K562 (cell line): ENCODE results near the gene PDHX. TPM values are rescaled to one million over a fixed set of nuclear protein-coding genes. Genes with fewer than 3 reads are reported as not detected.

Experiments used
- ATAC-seq: fragments of 200-7000 bp; cut with Tn5 transposase; 3 replicates; pipeline ENCODE4 v1.9.1; 2020; ENCODE audit warnings: moderate library complexity
- BruUV-seq: library from RNA; stranded (reverse); fragments of 400-500 nt; replicated peaks from 2 replicates; lab custom pipeline; 2021; lab: Mats Ljungman, UMichigan
- CTCF ChIA-PET: fragments of 300-600 bp; formaldehyde crosslinking; extraction: SDS; loops from one replicate; lab custom pipeline; 2021; ENCODE audit warnings: low intra/inter-chr PET ratio; lab: Yijun Ruan, JAX
- POLR2A ChIA-PET: fragments of 300-600, 350-650 bp; sonication (Branson Sonifier 250); formaldehyde crosslinking; extraction: SDS; loops from one replicate; lab custom pipeline; 2021; ENCODE audit warnings: antibody characterized with exemption, inconsistent platforms; lab: Yijun Ruan, JAX
- DNase-seq, 4 experiments: peaks; one replicate each; pipeline versions ENCODE4 v3.0.0 to v3.0.0-alpha.2; 2011 to 2018; ENCODE audit warnings: low spot score in 3 of 4, mixed read lengths in 3 of 4; ENCODE audit errors: extremely low read depth in 1 of 4
- FAIRE-seq: peaks from 2 replicates; lab custom pipeline; 2011; peaks lifted over from hg19 to GRCh38; lab: Jason Lieb, UNC
- H2AFZ ChIP-seq: 2 replicates; pipeline ENCODE4 v1.6.0; 2011; ENCODE audit warnings: low read depth, low read length, control low read depth, inconsistent platforms
- H3K27ac ChIP-seq: fragments of 200-600 bp; 3 replicates; pipeline ENCODE4 v1.8.0; 2011; ENCODE audit warnings: low read depth, mild to moderate bottlenecking, control low read depth, inconsistent platforms, low read length, moderate library complexity, mixed read lengths; ENCODE audit errors: extremely low read depth
- H3K27me3 ChIP-seq, 2 experiments: fragments of 300-600 bp in 1 of 2; 2 replicates in 1 of 2; 3 replicates in 1 of 2; pipeline versions ENCODE4 v1.6.0 to v1.8.0; 2011; ENCODE audit warnings: inconsistent platforms in 2 of 2, low read length in 2 of 2, mild to moderate bottlenecking in 1 of 2, mixed read lengths in 1 of 2, moderate library complexity in 1 of 2; ENCODE audit not compliant: control insufficient read depth in 2 of 2, insufficient read depth in 2 of 2
- H3K36me3 ChIP-seq: fragments of 300-600 bp; 3 replicates; pipeline ENCODE4 v1.8.0; 2011; ENCODE audit warnings: mild to moderate bottlenecking, low read length, inconsistent platforms; ENCODE audit not compliant: control insufficient read depth, insufficient read depth
- H3K4me1 ChIP-seq, 2 experiments: fragments of 200-600 bp in 1 of 2; replicated peaks in 1 of 2; 2 replicates in 1 of 2; 3 replicates in 1 of 2; pipeline versions ENCODE4 v1.5.1 to v1.8.0; 2011; ENCODE audit warnings: inconsistent platforms in 2 of 2, low read length in 2 of 2, mild to moderate bottlenecking in 1 of 2, mixed read lengths in 1 of 2, moderate library complexity in 1 of 2; ENCODE audit not compliant: control insufficient read depth in 2 of 2, insufficient read depth in 2 of 2
- H3K4me2 ChIP-seq: 2 replicates; pipeline ENCODE4 v1.6.1; 2011; ENCODE audit warnings: low read length, control low read depth, inconsistent platforms, mixed read lengths; ENCODE audit not compliant: insufficient read depth
- H3K4me3 ChIP-seq: fragments of 200-600 bp; sonication (generic), shearing (Covaris generic); 2 replicates; pipeline ENCODE4 v1.5.1; 2016; ENCODE audit warnings: control low read depth, inconsistent platforms
- H3K79me2 ChIP-seq: fragments of 200-600 bp; 3 replicates; pipeline ENCODE4 v1.8.0; 2011; ENCODE audit warnings: low read length, inconsistent platforms; ENCODE audit not compliant: control insufficient read depth, insufficient read depth
- H3K9ac ChIP-seq, 2 experiments: 2 replicates each; pipeline versions ENCODE4 v1.6.0 to v1.6.1; 2011; ENCODE audit warnings: low read depth in 2 of 2, low read length in 2 of 2, control low read depth in 1 of 2, inconsistent platforms in 1 of 2, mild to moderate bottlenecking in 1 of 2, mixed read lengths in 1 of 2; ENCODE audit not compliant: insufficient read depth in 1 of 2
- H3K9me1 ChIP-seq: one replicate; pipeline ENCODE4 v1.6.0; 2011; ENCODE audit warnings: inconsistent platforms, mild to moderate bottlenecking, low read length, moderate library complexity; ENCODE audit not compliant: control insufficient read depth, insufficient read depth
- H3K9me3 ChIP-seq: replicated peaks from 2 replicates; pipeline ENCODE4 v1.5.1; 2011; ENCODE audit warnings: low read depth, low read length, inconsistent platforms; ENCODE audit not compliant: control insufficient read depth, insufficient read depth
- H4K20me1 ChIP-seq: replicated peaks from 2 replicates; pipeline ENCODE4 v1.6.1; 2011; ENCODE audit warnings: low read length, inconsistent platforms, mixed read lengths; ENCODE audit not compliant: control insufficient read depth, insufficient read depth
- E2F8 ChIP-seq: fragments of 450-650 bp; IDR thresholded peaks from 2 replicates; pipeline ENCODE4 v1.7.1; 2018; ENCODE audit warnings: mild to moderate bottlenecking, low read depth; ENCODE audit not compliant: partially characterized antibody
- GATA2 ChIP-seq: sonication (generic); formaldehyde crosslinking; IDR thresholded peaks from 2 replicates; pipeline ENCODE4 v1.4.0; 2020; ENCODE audit warnings: mild to moderate bottlenecking, missing genetic modification reagents
- GTF2F1 ChIP-seq: IDR thresholded peaks from 2 replicates; pipeline ENCODE4 v1.6.1; 2011; ENCODE audit warnings: low read depth, low read length, improper control_type of control experiment
- NCOA1 ChIP-seq: fragments of 450-650 bp; IDR thresholded peaks from 2 replicates; pipeline ENCODE4 v1.6.1; 2016; ENCODE audit warnings: low read depth
- PHF21A ChIP-seq: fragments of 450-650 bp; IDR thresholded peaks from 2 replicates; pipeline ENCODE4 v1.6.1; 2017; ENCODE audit warnings: low read depth, borderline replicate concordance
- SNRNP70 ChIP-seq: fragments of 200-400 bp; formaldehyde crosslinking; optimal IDR thresholded peaks from 2 replicates; pipeline ENCODE3; 2017; ENCODE audit warnings: low read depth, low read length
- TSC22D4 ChIP-seq: fragments of 450-650 bp; IDR thresholded peaks from 2 replicates; pipeline ENCODE4 v1.6.1; 2016; ENCODE audit warnings: missing genetic modification characterization, missing biosample characterization, control low read depth
- XRCC5 ChIP-seq: fragments of 200-400 bp; formaldehyde crosslinking; IDR thresholded peaks from 2 replicates; pipeline ENCODE4 v1.6.1; 2017; ENCODE audit warnings: low read depth, mild to moderate bottlenecking, low read length
- ZNF134 ChIP-seq: fragments of 250-450 bp; sonication (Bioruptor Pico); conservative IDR thresholded peaks from 2 replicates; pipeline ENCODE4 v1.4.0; 2020
- ZNF311 ChIP-seq: fragments of 250-450 bp; sonication (Bioruptor Pico); IDR thresholded peaks from 2 replicates; pipeline ENCODE4 v1.4.0; 2020; ENCODE audit warnings: mild to moderate bottlenecking, moderate library complexity
- ZNF512 ChIP-seq: IDR thresholded peaks from 2 replicates; pipeline ENCODE4 v1.6.1; 2016; ENCODE audit warnings: missing genetic modification characterization, missing compliant biosample characterization
- WGBS: fragments of 100-300 bp; shearing (Covaris generic); methylation state at CpG from one replicate; pipeline ENCODE4 v1.1.6; 2016; ENCODE audit warnings: low coverage, mixed read lengths; ENCODE audit not compliant: insufficient coverage; ENCODE audit errors: missing lambda C conversion rate; 5-methylcytosine and 5-hydroxymethylcytosine counted together
- in situ Hi-C: fragments of 300-500 bp; cut with MboI; formaldehyde crosslinking; loops from 4 replicates; pipeline ENCODE4 v1.15.0; 2018; ENCODE audit warnings: inconsistent platforms, mixed read lengths
- intact Hi-C: fragments of 100-400 bp; cut with micrococcal nuclease; formaldehyde crosslinking; loops from 2 replicates; pipeline ENCODE4 v1.14.2; 2022
- polyA plus RNA-seq, 8 experiments: library from polyadenylated mRNA; depleted of rRNA in 4 of 8; stranded (reverse) in 5 of 8; unstranded in 3 of 8; fragments of >200 nt; fragmentation: Nextera tagmentation in 2 of 8; fragmentation: Illumina TruSeq in 1 of 8; extraction: Ambion mirVana in 2 of 8; extraction: Trizol in 1 of 8; gene quantifications; 2 replicates each; pipeline versions ENCODE4 v1.2.1 to v1.2.3, GENCODE V29; 2011 to 2014; ENCODE audit warnings: inconsistent platforms in 1 of 8, missing spikeins in 1 of 8
- total RNA-seq, 7 experiments: library from RNA; depleted of rRNA in 6 of 7; stranded (reverse); fragments of >200 nt in 6 of 7; fragmentation: Illumina TruSeq in 2 of 7; extraction: Trizol in 2 of 7; gene quantifications; 2 replicates each; pipeline versions ENCODE4 v1.2.1 to v1.2.3, GENCODE V29; 2011 to 2021; ENCODE audit warnings: low replicate concordance in 1 of 7
- TF ChIP-seq, protein P1 (sequence below): fragments of 250-450 bp; sonication (Bioruptor Pico); IDR thresholded peaks from 2 replicates; pipeline ENCODE4 v1.8.0; 2021; ENCODE audit warnings: moderate library complexity, mild to moderate bottlenecking, inconsistent platforms

Gene PDHX
- total and polyA plus RNA-seq, 9 of the 15 experiments (the other 6 are each of a cell fraction or from before 2014, with no cell fraction given), result 20.8 to 43.5 (median 31.2) TPM

DNA sequence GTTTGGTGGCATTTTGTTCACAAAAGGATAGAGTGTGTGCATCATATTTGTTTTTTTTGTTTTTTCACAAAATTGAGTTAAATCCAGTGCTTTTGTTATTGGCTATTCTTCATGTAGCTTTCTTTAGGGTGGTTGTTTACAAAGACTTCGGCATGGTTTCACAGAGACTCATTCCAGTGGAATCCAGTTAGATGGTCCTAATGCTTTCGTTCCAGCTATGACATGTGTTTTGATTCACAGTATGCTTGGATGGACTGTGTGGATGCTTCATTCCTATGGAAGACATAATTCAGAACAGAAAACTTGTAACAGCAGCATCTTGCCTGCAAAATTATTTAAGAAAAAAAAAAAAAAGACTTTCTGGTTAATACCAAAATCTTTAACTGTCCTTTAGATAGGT is 97.9 kb downstream of the PDHX start:
- no peak for FAIRE-seq
- no peak overlapping the region for H3K4me2 ChIP-seq
- CTCF ChIA-PET, result no interaction called here

GRCh38 chr11:35015621-35016387 is 99.4 kb downstream of the PDHX start:
- 13% methylated on average over 6 of the region's 6 CpGs for WGBS
- no peak for FAIRE-seq
- intact Hi-C loops, result no loop called here
- TF ChIP-seq ZNF311 (no peak), GTF2F1 (no peak), E2F8 (no peak), TSC22D4 (tag) (no peak), GATA2 (CRISPR knock-in tag) (no peak), ZNF512 (no peak)

More for the DNA sequence above, 97.9 kb downstream of the PDHX start:
- no peak overlapping the region for H3K27ac ChIP-seq
- no peaks in the 10 kb centered on the region for H4K20me1 ChIP-seq
- no TSS peak for BruUV-seq
- H3K9me3 ChIP-seq, result no peaks in the 10 kb centered on the region
- TF ChIP-seq ZNF134 (CRISPR knock-in tag) (no peak), PHF21A (no peak), SNRNP70 (no peak), NCOA1 (no peak), XRCC5 (no peak)
- TF ChIP-seq, protein P1, sequence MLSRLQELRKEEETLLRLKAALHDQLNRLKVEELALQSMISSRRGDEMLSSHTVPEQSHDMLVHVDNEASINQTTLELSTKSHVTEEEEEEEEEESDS (CRISPR knock-in tag), result no peak
- H2AFZ ChIP-seq, result no peak overlapping the region
- no peaks in the 10 kb centered on the region for H3K36me3 ChIP-seq
- H3K27me3 ChIP-seq, result no peaks in the 10 kb centered on the region
- no peak overlapping the region for H3K4me3 ChIP-seq
- 49% methylated on average over 2 of the region's 2 CpGs for WGBS
- intact Hi-C loops, result no loop called here
- H3K9ac ChIP-seq, result no peak overlapping the region
- ATAC-seq (no peak), DNase-seq (no peak)
- no peaks in the 10 kb centered on the region for H3K4me1 ChIP-seq
- H3K9me1 ChIP-seq, result no peaks in the 10 kb centered on the region
- in situ Hi-C loops, result no loop called here
- POLR2A ChIA-PET, result no interaction called here
- no peaks in the 10 kb centered on the region for H3K79me2 ChIP-seq

More at GRCh38 chr11:35015621-35016387, 99.4 kb downstream of the PDHX start:
- H3K79me2 ChIP-seq, result no peaks in the 10 kb centered on the region
- ATAC-seq, result no peak
- H3K9ac ChIP-seq, result no peak overlapping the region
- no peak for DNase-seq
- in situ Hi-C loops, result no loop called here
- no peak overlapping the region for H3K4me3 ChIP-seq
- no peaks in the 10 kb centered on the region for H3K4me1 ChIP-seq
- CTCF ChIA-PET, result no interaction called here
- H3K27ac ChIP-seq, result no peak overlapping the region
- H3K36me3 ChIP-seq, result no peaks in the 10 kb centered on the region
- POLR2A ChIA-PET, result interaction anchor here (0.7 to 1.0 kb wide), 2 partner anchors 14 to 91 kb away, joined by 3 read pairs; no protein-coding TSS in a partner anchor
- no peak overlapping the region for H2AFZ ChIP-seq
- BruUV-seq, result no TSS peak
- H4K20me1 ChIP-seq, result no peaks in the 10 kb centered on the region
- no peak overlapping the region for H3K4me2 ChIP-seq
- no peaks in the 10 kb centered on the region for H3K9me3 ChIP-seq
- no peaks in the 10 kb centered on the region for H3K27me3 ChIP-seq
- no peaks in the 10 kb centered on the region for H3K9me1 ChIP-seq
